GM23338 (cell line): ENCODE data around the gene OR4K17. TPM values are rescaled to one million over a fixed set of nuclear protein-coding genes. Genes with fewer than 3 reads are reported as not detected.

ENCODE experiments used
- ATAC-seq: fragments of 200-7000 bp; cut with Tn5 transposase; 3 replicates; pipeline ENCODE4 v1.9.1; 2020
- DNase-seq: peaks from one replicate; pipeline ENCODE4 v3.0.0-alpha.2; 2015; ENCODE audit warnings: low spot score
- H2AFZ ChIP-seq: fragments of 200-600 bp; sonication (generic); 2 replicates; pipeline ENCODE4 v1.8.0; 2016; ENCODE audit warnings: antibody characterized with exemption, mild to moderate bottlenecking, moderate library complexity
- H3F3A ChIP-seq: fragments of 200-600 bp; sonication (generic); replicated peaks from 2 replicates; pipeline ENCODE4 v1.8.0; 2017; ENCODE audit warnings: antibody characterized with exemption, mixed run types, low read depth
- H3K27ac ChIP-seq: fragments of 200-600 bp; sonication (generic); 2 replicates; pipeline ENCODE4 v1.6.1; 2016; ENCODE audit warnings: low read depth
- H3K27me3 ChIP-seq: fragments of 200-600 bp; sonication (generic); 2 replicates; pipeline ENCODE4 v1.8.0; 2016; ENCODE audit warnings: mild to moderate bottlenecking, mixed run types, moderate library complexity; ENCODE audit not compliant: insufficient read depth
- H3K36me3 ChIP-seq: fragments of 200-600 bp; sonication (generic); 2 replicates; pipeline ENCODE4 v1.8.0; 2016; ENCODE audit warnings: mild to moderate bottlenecking; ENCODE audit not compliant: insufficient read depth
- H3K4me1 ChIP-seq: fragments of 200-600 bp; sonication (generic); 2 replicates; pipeline ENCODE4 v1.8.0; 2016; ENCODE audit warnings: mild to moderate bottlenecking, moderate library complexity; ENCODE audit not compliant: insufficient read depth
- H3K4me2 ChIP-seq: fragments of 200-600 bp; sonication (generic); 2 replicates; pipeline ENCODE4 v1.7.1; 2017; ENCODE audit warnings: mixed run types
- H3K4me3 ChIP-seq: fragments of 200-600 bp; sonication (generic); 2 replicates; pipeline ENCODE4 v1.6.1; 2016; ENCODE audit warnings: mixed run types
- H3K79me2 ChIP-seq: fragments of 200-600 bp; sonication (generic); replicated peaks from 2 replicates; pipeline ENCODE4 v1.8.0; 2017; ENCODE audit warnings: mild to moderate bottlenecking; ENCODE audit not compliant: insufficient read depth
- H3K9me2 ChIP-seq: fragments of 200-600 bp; sonication (generic); 2 replicates; pipeline ENCODE4 v1.8.0; 2017; ENCODE audit not compliant: insufficient read depth
- H4K20me1 ChIP-seq: fragments of 200-600 bp; sonication (generic); replicated peaks from 2 replicates; pipeline ENCODE4 v1.8.0; 2017; ENCODE audit warnings: mild to moderate bottlenecking; ENCODE audit not compliant: insufficient read depth
- H3K27ac Mint-ChIP-seq: 2 replicates; pipeline ENCODE4 v1.8.0; 2020; ENCODE audit warnings: inconsistent platforms, mild to moderate bottlenecking, moderate library complexity, mixed read lengths
- H3K27me3 Mint-ChIP-seq: 3 replicates; pipeline ENCODE4 v1.8.0; 2022; ENCODE audit warnings: low read depth, mild to moderate bottlenecking, moderate library complexity, mixed read lengths, inconsistent platforms; ENCODE audit not compliant: insufficient read depth, poor library complexity
- H3K36me3 Mint-ChIP-seq: 3 replicates; pipeline ENCODE4 v1.8.0; 2021; ENCODE audit warnings: low read depth, mild to moderate bottlenecking, inconsistent platforms, moderate library complexity, mixed read lengths
- H3K4me1 Mint-ChIP-seq: 3 replicates; pipeline ENCODE4 v1.8.0; 2020; ENCODE audit warnings: mild to moderate bottlenecking, inconsistent platforms, mixed read lengths
- H3K4me3 Mint-ChIP-seq: 3 replicates; pipeline ENCODE4 v1.8.0; 2021; ENCODE audit warnings: moderate library complexity, mild to moderate bottlenecking, inconsistent platforms, mixed read lengths
- H3K9me3 Mint-ChIP-seq: 3 replicates; pipeline ENCODE4 v1.8.0; 2020; ENCODE audit warnings: moderate library complexity, mild to moderate bottlenecking, inconsistent platforms, mixed read lengths
- CREB1 ChIP-seq: fragments of 250-450 bp; sonication (Bioruptor Pico); IDR thresholded peaks from 2 replicates; pipeline ENCODE4 v1.5.0; 2020; ENCODE audit warnings: low read depth, mild to moderate bottlenecking, moderate library complexity
- CTCF ChIP-seq, 2 experiments: fragments of 200-600 bp in 1 of 2; sonication (generic) in 1 of 2; conservative IDR thresholded peaks; 2 replicates each; pipeline versions ENCODE4 v1.5.1 to v1.6.1; 2016 to 2017; ENCODE audit warnings: antibody characterized with exemption in 2 of 2, low read depth in 2 of 2, mild to moderate bottlenecking in 2 of 2, moderate library complexity in 1 of 2
- EZH2 ChIP-seq: fragments of 200-600 bp; sonication (generic); IDR thresholded peaks from one replicate; pipeline ENCODE4 v1.8.0; 2017; ENCODE audit warnings: antibody characterized with exemption, mild to moderate bottlenecking, low read depth; ENCODE audit not compliant: unreplicated experiment
- EZH2phosphoT487 ChIP-seq: fragments of 200-600 bp; sonication (generic); IDR thresholded peaks from one replicate; pipeline ENCODE4 v1.8.1; 2018; ENCODE audit warnings: antibody characterized with exemption; ENCODE audit not compliant: unreplicated experiment
- NANOG ChIP-seq: IDR thresholded peaks from 2 replicates; pipeline ENCODE4 v1.6.1; 2016; ENCODE audit warnings: antibody characterized with exemption, borderline replicate concordance
- ZNF114 ChIP-seq: fragments of 250-450 bp; sonication (Bioruptor Pico); IDR thresholded peaks from 2 replicates; pipeline ENCODE4 v1.5.0; 2020; ENCODE audit warnings: mild to moderate bottlenecking, moderate library complexity
- ZNF331 ChIP-seq: fragments of 250-450 bp; sonication (Bioruptor Pico); IDR thresholded peaks from 2 replicates; pipeline ENCODE4 v1.5.0; 2020; ENCODE audit warnings: low read depth, mild to moderate bottlenecking, moderate library complexity
- polyA plus RNA-seq: library from polyadenylated mRNA; unstranded; fragments of >200 nt; fragmentation: Nextera tagmentation; extraction: Ambion mirVana; gene quantifications from 2 replicates; pipeline ENCODE4 v1.2.1, GENCODE V29; 2016
- total RNA-seq: library from RNA; depleted of rRNA; stranded (reverse); fragments of >200 nt; shearing (Covaris generic); gene quantifications from 2 replicates; pipeline ENCODE4 v1.2.3, GENCODE V29; 2014
- TF ChIP-seq, protein P1 (sequence below): IDR thresholded peaks from one replicate; pipeline ENCODE4 v1.6.1; 2018; ENCODE audit warnings: antibody characterized with exemption; ENCODE audit not compliant: unreplicated experiment
- TF ChIP-seq, protein P2 (sequence below): fragments of 250-450 bp; sonication (Bioruptor Pico); IDR thresholded peaks from 2 replicates; pipeline ENCODE4 v1.5.0; 2020; ENCODE audit warnings: mild to moderate bottlenecking, moderate library complexity
- TF ChIP-seq, protein P3 (sequence below): IDR thresholded peaks from 2 replicates; pipeline ENCODE4 v1.6.1; 2016; ENCODE audit warnings: antibody characterized with exemption

Gene OR4K17
- total and polyA plus RNA-seq, 2 experiments from 2014 or later = not detected

- TF ChIP-seq CTCF (conservative IDR thresholded peaks at IDR 0.05; ENCODE audit: low read depth in 2 of 2) = no peak
- TF ChIP-seq NANOG = no peak
- TF ChIP-seq EZH2 = no peak
- no peak for TF ChIP-seq EZH2phosphoT487
- TF ChIP-seq, protein P1, sequence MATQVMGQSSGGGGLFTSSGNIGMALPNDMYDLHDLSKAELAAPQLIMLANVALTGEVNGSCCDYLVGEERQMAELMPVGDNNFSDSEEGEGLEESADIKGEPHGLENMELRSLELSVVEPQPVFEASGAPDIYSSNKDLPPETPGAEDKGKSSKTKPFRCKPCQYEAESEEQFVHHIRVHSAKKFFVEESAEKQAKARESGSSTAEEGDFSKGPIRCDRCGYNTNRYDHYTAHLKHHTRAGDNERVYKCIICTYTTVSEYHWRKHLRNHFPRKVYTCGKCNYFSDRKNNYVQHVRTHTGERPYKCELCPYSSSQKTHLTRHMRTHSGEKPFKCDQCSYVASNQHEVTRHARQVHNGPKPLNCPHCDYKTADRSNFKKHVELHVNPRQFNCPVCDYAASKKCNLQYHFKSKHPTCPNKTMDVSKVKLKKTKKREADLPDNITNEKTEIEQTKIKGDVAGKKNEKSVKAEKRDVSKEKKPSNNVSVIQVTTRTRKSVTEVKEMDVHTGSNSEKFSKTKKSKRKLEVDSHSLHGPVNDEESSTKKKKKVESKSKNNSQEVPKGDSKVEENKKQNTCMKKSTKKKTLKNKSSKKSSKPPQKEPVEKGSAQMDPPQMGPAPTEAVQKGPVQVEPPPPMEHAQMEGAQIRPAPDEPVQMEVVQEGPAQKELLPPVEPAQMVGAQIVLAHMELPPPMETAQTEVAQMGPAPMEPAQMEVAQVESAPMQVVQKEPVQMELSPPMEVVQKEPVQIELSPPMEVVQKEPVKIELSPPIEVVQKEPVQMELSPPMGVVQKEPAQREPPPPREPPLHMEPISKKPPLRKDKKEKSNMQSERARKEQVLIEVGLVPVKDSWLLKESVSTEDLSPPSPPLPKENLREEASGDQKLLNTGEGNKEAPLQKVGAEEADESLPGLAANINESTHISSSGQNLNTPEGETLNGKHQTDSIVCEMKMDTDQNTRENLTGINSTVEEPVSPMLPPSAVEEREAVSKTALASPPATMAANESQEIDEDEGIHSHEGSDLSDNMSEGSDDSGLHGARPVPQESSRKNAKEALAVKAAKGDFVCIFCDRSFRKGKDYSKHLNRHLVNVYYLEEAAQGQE = no peak
- TF ChIP-seq ZNF331 (CRISPR knock-in tag) = no peak
- no peak for TF ChIP-seq ZNF114 (CRISPR knock-in tag)
Measured at GRCh38 chr14:20164462-20164861, 53.9 kb downstream of the OR4K17 start (continued).

DNA sequence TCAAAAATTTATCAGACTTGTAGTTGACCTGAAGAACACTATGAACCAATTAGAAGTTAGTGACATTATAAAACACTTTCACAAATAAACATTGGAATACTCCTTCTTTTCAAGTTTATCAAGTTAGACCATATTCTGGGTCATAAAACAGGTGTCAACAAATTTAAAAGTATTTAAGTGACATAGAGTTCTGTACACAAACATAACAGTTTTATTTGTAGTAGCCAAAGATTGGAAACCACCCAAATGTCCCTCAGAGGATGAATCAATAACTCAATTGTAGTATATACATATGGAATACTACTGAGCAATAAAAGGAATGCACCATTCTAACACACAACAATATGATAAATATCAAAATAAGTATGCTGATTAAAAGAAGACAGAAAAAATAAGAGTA, 56.6 kb downstream of the OR4K17 start:
- H3K9me3 Mint-ChIP-seq = peaks cover 91% of the 10 kb centered on the region
- no peaks in the 10 kb centered on the region for H3K4me1 Mint-ChIP-seq
- Histone ChIP-seq H3K4me3 (no peak overlapping the region), H3K4me2 (no peak overlapping the region), H3K4me1 (no peaks in the 10 kb centered on the region), H4K20me1 (no peaks in the 10 kb centered on the region), H3K36me3 (peaks cover 7% of the 10 kb centered on the region; the same call in 1 of the 2 replicates), H3K27ac (no peak overlapping the region), H2AFZ (no peak overlapping the region), H3K27me3 (no peaks in the 10 kb centered on the region), H3K79me2 (no peaks in the 10 kb centered on the region), H3F3A (no peaks in the 10 kb centered on the region), H3K9me2 (no peaks in the 10 kb centered on the region)
- H3K36me3 Mint-ChIP-seq = peaks cover 15% of the 10 kb centered on the region
- H3K4me3 Mint-ChIP-seq = no peak overlapping the region
- peaks cover 8% of the 10 kb centered on the region for H3K27me3 Mint-ChIP-seq
- H3K27ac Mint-ChIP-seq = no peak overlapping the region
- ATAC-seq = no peak
- no peak for DNase-seq
- TF ChIP-seq CTCF (conservative IDR thresholded peaks at IDR 0.05; ENCODE audit: low read depth in 2 of 2) (no peak), CREB1 (no peak), EZH2 (no peak)
- TF ChIP-seq, protein P2, sequence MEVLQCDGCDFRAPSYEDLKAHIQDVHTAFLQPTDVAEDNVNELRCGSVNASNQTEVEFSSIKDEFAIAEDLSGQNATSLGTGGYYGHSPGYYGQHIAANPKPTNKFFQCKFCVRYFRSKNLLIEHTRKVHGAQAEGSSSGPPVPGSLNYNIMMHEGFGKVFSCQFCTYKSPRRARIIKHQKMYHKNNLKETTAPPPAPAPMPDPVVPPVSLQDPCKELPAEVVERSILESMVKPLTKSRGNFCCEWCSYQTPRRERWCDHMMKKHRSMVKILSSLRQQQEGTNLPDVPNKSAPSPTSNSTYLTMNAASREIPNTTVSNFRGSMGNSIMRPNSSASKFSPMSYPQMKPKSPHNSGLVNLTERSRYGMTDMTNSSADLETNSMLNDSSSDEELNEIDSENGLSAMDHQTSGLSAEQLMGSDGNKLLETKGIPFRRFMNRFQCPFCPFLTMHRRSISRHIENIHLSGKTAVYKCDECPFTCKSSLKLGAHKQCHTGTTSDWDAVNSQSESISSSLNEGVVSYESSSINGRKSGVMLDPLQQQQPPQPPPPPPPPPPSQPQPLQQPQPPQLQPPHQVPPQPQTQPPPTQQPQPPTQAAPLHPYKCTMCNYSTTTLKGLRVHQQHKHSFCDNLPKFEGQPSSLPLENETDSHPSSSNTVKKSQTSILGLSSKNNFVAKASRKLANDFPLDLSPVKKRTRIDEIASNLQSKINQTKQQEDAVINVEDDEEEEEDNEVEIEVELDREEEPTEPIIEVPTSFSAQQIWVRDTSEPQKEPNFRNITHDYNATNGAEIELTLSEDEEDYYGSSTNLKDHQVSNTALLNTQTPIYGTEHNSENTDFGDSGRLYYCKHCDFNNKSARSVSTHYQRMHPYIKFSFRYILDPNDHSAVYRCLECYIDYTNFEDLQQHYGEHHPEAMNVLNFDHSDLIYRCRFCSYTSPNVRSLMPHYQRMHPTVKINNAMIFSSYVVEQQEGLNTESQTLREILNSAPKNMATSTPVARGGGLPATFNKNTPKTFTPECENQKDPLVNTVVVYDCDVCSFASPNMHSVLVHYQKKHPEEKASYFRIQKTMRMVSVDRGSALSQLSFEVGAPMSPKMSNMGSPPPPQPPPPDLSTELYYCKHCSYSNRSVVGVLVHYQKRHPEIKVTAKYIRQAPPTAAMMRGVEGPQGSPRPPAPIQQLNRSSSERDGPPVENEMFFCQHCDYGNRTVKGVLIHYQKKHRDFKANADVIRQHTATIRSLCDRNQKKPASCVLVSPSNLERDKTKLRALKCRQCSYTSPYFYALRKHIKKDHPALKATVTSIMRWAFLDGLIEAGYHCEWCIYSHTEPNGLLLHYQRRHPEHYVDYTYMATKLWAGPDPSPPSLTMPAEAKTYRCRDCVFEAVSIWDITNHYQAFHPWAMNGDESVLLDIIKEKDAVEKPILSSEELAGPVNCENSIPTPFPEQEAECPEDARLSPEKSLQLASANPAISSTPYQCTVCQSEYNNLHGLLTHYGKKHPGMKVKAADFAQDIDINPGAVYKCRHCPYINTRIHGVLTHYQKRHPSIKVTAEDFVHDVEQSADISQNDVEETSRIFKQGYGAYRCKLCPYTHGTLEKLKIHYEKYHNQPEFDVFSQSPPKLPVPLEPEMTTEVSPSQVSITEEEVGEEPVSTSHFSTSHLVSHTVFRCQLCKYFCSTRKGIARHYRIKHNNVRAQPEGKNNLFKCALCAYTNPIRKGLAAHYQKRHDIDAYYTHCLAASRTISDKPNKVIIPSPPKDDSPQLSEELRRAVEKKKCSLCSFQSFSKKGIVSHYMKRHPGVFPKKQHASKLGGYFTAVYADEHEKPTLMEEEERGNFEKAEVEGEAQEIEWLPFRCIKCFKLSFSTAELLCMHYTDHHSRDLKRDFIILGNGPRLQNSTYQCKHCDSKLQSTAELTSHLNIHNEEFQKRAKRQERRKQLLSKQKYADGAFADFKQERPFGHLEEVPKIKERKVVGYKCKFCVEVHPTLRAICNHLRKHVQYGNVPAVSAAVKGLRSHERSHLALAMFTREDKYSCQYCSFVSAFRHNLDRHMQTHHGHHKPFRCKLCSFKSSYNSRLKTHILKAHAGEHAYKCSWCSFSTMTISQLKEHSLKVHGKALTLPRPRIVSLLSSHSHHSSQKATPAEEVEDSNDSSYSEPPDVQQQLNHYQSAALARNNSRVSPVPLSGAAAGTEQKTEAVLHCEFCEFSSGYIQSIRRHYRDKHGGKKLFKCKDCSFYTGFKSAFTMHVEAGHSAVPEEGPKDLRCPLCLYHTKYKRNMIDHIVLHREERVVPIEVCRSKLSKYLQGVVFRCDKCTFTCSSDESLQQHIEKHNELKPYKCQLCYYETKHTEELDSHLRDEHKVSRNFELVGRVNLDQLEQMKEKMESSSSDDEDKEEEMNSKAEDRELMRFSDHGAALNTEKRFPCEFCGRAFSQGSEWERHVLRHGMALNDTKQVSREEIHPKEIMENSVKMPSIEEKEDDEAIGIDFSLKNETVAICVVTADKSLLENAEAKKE (CRISPR knock-in tag) = no peak
- TF ChIP-seq, protein P3, sequence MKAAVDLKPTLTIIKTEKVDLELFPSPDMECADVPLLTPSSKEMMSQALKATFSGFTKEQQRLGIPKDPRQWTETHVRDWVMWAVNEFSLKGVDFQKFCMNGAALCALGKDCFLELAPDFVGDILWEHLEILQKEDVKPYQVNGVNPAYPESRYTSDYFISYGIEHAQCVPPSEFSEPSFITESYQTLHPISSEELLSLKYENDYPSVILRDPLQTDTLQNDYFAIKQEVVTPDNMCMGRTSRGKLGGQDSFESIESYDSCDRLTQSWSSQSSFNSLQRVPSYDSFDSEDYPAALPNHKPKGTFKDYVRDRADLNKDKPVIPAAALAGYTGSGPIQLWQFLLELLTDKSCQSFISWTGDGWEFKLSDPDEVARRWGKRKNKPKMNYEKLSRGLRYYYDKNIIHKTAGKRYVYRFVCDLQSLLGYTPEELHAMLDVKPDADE = no peak
